ENCODE results near the gene GRK7. TPM values are rescaled to one million over a fixed set of nuclear protein-coding genes. Genes with fewer than 3 reads are reported as not detected.

Gene GRK7
- total and polyA plus RNA-seq, 2 donors from 2014 or later: not detected

- DNase-seq: no peak
- no peak overlapping the region for H3K27ac ChIP-seq (ENCODE audit: low read depth in 2 of 2, low read length in 2 of 2)
- H3K4me3 ChIP-seq (ENCODE audit: low read length in 3 of 3): no peak overlapping the region
- FAIRE-seq: no peak
- H3K9me3 ChIP-seq (ENCODE audit: control insufficient read depth in 2 of 3, insufficient read depth in 1 of 3, low read length in 3 of 3): no peaks in the 10 kb centered on the region
- no peak for TF ChIP-seq CTCF (IDR thresholded peaks at IDR 0.05; ENCODE audit: borderline replicate concordance, extremely low read depth, insufficient read depth)
- H3K4me1 ChIP-seq (ENCODE audit: control insufficient read depth in 2 of 3, insufficient read depth in 2 of 3, low read depth in 1 of 3, low read length in 3 of 3): no peaks in the 10 kb centered on the region
- H3K27me3 ChIP-seq (ENCODE audit: control insufficient read depth, insufficient read depth, low read length): no peaks in the 10 kb centered on the region
- H3K9ac ChIP-seq (ENCODE audit: low read length in 3 of 3): no peak overlapping the region
- no peaks in the 10 kb centered on the region for H3K36me3 ChIP-seq (ENCODE audit: control insufficient read depth in 2 of 3, insufficient read depth in 3 of 3, low read length in 3 of 3)
- intact Hi-C loops (cut with DNase I): no loop called here
These were observed 44.2 kb downstream of the GRK7 start for GRCh38 chr3:141807277-141808033.

- H3K9ac ChIP-seq (ENCODE audit: low read length in 3 of 3): no peak overlapping the region
- no peak for TF ChIP-seq CTCF (IDR thresholded peaks at IDR 0.05; ENCODE audit: borderline replicate concordance, extremely low read depth, insufficient read depth)
- no peak for FAIRE-seq
- no peaks in the 10 kb centered on the region for H3K27me3 ChIP-seq (ENCODE audit: control insufficient read depth, insufficient read depth, low read length)
- no peak overlapping the region for H3K27ac ChIP-seq (ENCODE audit: low read depth in 2 of 2, low read length in 2 of 2)
- H3K4me3 ChIP-seq (ENCODE audit: low read length in 3 of 3): no peak overlapping the region
- H3K36me3 ChIP-seq (ENCODE audit: control insufficient read depth in 2 of 3, insufficient read depth in 3 of 3, low read length in 3 of 3): no peaks in the 10 kb centered on the region
- H3K9me3 ChIP-seq (ENCODE audit: control insufficient read depth in 2 of 3, insufficient read depth in 1 of 3, low read length in 3 of 3): no peaks in the 10 kb centered on the region
- no peak for DNase-seq
- intact Hi-C loops (cut with DNase I): no loop called here
- H3K4me1 ChIP-seq (ENCODE audit: control insufficient read depth in 2 of 3, insufficient read depth in 2 of 3, low read depth in 1 of 3, low read length in 3 of 3): no peaks in the 10 kb centered on the region
These were observed 45.4 kb downstream of the GRK7 start for GRCh38 chr3:141808586-141808985.

- H3K9me3 ChIP-seq (ENCODE audit: control insufficient read depth in 2 of 3, insufficient read depth in 1 of 3, low read length in 3 of 3): no peaks in the 10 kb centered on the region
- no peak for FAIRE-seq
- H3K9ac ChIP-seq (ENCODE audit: low read length in 3 of 3): no peak overlapping the region
- H3K4me1 ChIP-seq (ENCODE audit: control insufficient read depth in 2 of 3, insufficient read depth in 2 of 3, low read depth in 1 of 3, low read length in 3 of 3): no peaks in the 10 kb centered on the region
- no peak for TF ChIP-seq CTCF (IDR thresholded peaks at IDR 0.05; ENCODE audit: borderline replicate concordance, extremely low read depth, insufficient read depth)
- intact Hi-C loops (cut with DNase I): no loop called here
- no peak overlapping the region for H3K27ac ChIP-seq (ENCODE audit: low read depth in 2 of 2, low read length in 2 of 2)
- H3K27me3 ChIP-seq (ENCODE audit: control insufficient read depth, insufficient read depth, low read length): no peaks in the 10 kb centered on the region
- no peaks in the 10 kb centered on the region for H3K36me3 ChIP-seq (ENCODE audit: control insufficient read depth in 2 of 3, insufficient read depth in 3 of 3, low read length in 3 of 3)
- no peak for DNase-seq
- no peak overlapping the region for H3K4me3 ChIP-seq (ENCODE audit: low read length in 3 of 3)
These were observed 47.0 kb downstream of the GRK7 start for GRCh38 chr3:141810161-141810560.
